ENCODE results near the gene NCAPG2.

- TF ChIP-seq CTCF (IDR thresholded peaks at IDR 0.05): no peak
- no peak for TF ChIP-seq POLR2A (IDR thresholded peaks at IDR 0.05)
These were observed 28.1 kb upstream of the NCAPG2 start for GRCh38 chr7:158732494-158733219.

Measured in body of pancreas (tissue), 4 donors.